Vagina (tissue), 2 donors: Measurements from ENCODE around the gene COPG1. TPM values are rescaled to one million over a fixed set of nuclear protein-coding genes. Genes with fewer than 3 reads are reported as not detected.

ENCODE experiments used
- DNase-seq, 2 donors: peaks; one replicate each; pipeline ENCODE4 v3.0.0-alpha.2; 2017; ENCODE audit errors: extremely low spot score in 2 of 2
- H3K27ac ChIP-seq: fragments of 200-600 bp; sonication (generic); one replicate; pipeline ENCODE4 v1.5.1; 2019
- H3K27me3 ChIP-seq: fragments of 200-600 bp; sonication (generic); one replicate; pipeline ENCODE4 v1.5.1; 2019
- H3K36me3 ChIP-seq, 2 donors: fragments of 200-600 bp; sonication (generic); one replicate each; pipeline ENCODE4 v1.5.1; 2017 to 2019
- H3K4me1 ChIP-seq: fragments of 200-600 bp; sonication (generic); one replicate; pipeline ENCODE4 v1.5.1; 2019
- H3K4me3 ChIP-seq, 2 donors: fragments of 200-600 bp; sonication (generic); 1 replicate in 1 of 2; 2 replicates in 1 of 2; pipeline ENCODE4 v1.5.1; 2016 to 2019
- H3K9me3 ChIP-seq: fragments of 200-600 bp; sonication (generic); one replicate; pipeline ENCODE4 v1.5.1; 2019
- CTCF ChIP-seq, 3 experiments: fragments of 450-650 bp in 2 of 3; fragments of 200-600 bp in 1 of 3; sonication (generic) in 1 of 3; IDR thresholded peaks; one replicate each; pipeline ENCODE4 v1.5.1; 2017 to 2019; ENCODE audit warnings: antibody characterized with exemption in 3 of 3, mild to moderate bottlenecking in 2 of 3, moderate library complexity in 2 of 3
- POLR2A ChIP-seq, 2 donors: fragments of 450-650 bp; IDR thresholded peaks; one replicate each; pipeline ENCODE4 v1.6.1; 2017; ENCODE audit warnings: antibody characterized with exemption in 2 of 2, mild to moderate bottlenecking in 2 of 2, moderate library complexity in 2 of 2
- POLR2AphosphoS5 ChIP-seq, 2 donors: sonication (generic); formaldehyde crosslinking; IDR thresholded peaks; one replicate each; pipeline ENCODE4 v1.9.0; 2017; ENCODE audit warnings: antibody characterized with exemption in 2 of 2, mild to moderate bottlenecking in 2 of 2, low read depth in 1 of 2; ENCODE audit not compliant: insufficient read depth in 1 of 2
- intact Hi-C: fragments of 100-400 bp; cut with DNase I; formaldehyde crosslinking; loops from one replicate; pipeline ENCODE4 v1.15.1; 2023
- total RNA-seq: library from RNA; depleted of rRNA; stranded (reverse); fragments of >200 nt; gene quantifications from one replicate; pipeline ENCODE4 v1.2.3, GENCODE V29; 2016

COPG1 gene
- total RNA-seq, 1 donor from 2014 or later, result 76.4 TPM

DNA sequence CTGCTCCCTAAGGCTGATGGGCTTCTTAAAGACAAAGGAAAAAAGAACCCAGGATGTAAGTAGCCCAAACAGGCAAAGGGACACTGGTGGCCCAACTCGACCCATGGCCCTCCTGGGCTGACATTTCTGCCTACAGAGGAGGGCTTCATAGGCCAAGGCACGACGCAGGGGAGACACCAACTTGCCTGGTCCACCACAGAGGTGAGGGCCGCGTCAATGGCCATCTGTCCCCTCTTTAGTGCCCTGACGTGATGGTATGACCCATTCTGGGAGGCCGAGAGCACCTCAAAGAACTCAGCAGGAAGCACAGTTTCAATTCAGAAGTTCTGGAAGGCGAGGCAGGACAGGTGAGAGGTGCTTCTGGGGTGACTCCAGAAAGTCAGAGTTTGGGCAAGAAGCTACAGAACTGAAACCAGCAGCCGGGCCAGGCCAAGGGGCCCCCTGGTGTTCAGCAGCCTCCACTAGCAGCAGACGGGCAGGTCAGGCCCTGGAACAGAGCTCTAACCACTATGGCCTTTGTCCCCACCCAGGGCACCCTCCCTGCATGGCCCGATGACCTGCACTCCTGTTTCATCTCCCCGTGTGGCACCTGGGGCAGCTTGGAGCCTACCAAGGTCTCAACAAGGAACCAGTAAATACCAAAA is 74.4 kb downstream of the COPG1 start:
- DNase-seq, result no peak
- Histone ChIP-seq H3K9me3 (no peaks in the 10 kb centered on the region), H3K27ac (no peak overlapping the region), H3K27me3 (no peaks in the 10 kb centered on the region), H3K4me1 (no peaks in the 10 kb centered on the region), H3K4me3 (no peak overlapping the region), H3K36me3 (peaks cover 0 to 3% of the 10 kb centered on the region in 2 donors)
- intact Hi-C loops, result loop anchor here (5.0 kb wide), 1 partner anchor 1036 kb away; no protein-coding TSS in a partner anchor
- TF ChIP-seq CTCF (IDR thresholded peaks at IDR 0.05) (no peak), POLR2A (IDR thresholded peaks at IDR 0.05) (no peak), POLR2AphosphoS5 (IDR thresholded peaks at IDR 0.05; ENCODE audit: insufficient read depth in 1 of 2, low read depth in 1 of 2) (no peak)

- no peak overlapping the region for H3K27ac ChIP-seq
- no peaks in the 10 kb centered on the region for H3K4me1 ChIP-seq
Observed at GRCh38 chr3:129324855-129325254, 75.4 kb downstream of the COPG1 start.

GRCh38 chr3:129325383-129325782 is 76.0 kb downstream of the COPG1 start:
- H3K4me3 ChIP-seq, result no peak overlapping the region
- intact Hi-C loops, result no loop called here
- no peaks in the 10 kb centered on the region for H3K4me1 ChIP-seq
- H3K27me3 ChIP-seq, result no peaks in the 10 kb centered on the region
- no peaks in the 10 kb centered on the region for H3K9me3 ChIP-seq
- no peaks in the 10 kb centered on the region for H3K36me3 ChIP-seq
- no peak overlapping the region for H3K27ac ChIP-seq
- no peak for DNase-seq
- TF ChIP-seq POLR2AphosphoS5 (IDR thresholded peaks at IDR 0.05; ENCODE audit: insufficient read depth in 1 of 2, low read depth in 1 of 2), result no peak
- TF ChIP-seq CTCF (IDR thresholded peaks at IDR 0.05), result no peak
- TF ChIP-seq POLR2A (IDR thresholded peaks at IDR 0.05), result no peak

More at GRCh38 chr3:129324855-129325254, 75.4 kb downstream of the COPG1 start:
- DNase-seq, result no peak
- TF ChIP-seq POLR2AphosphoS5 (IDR thresholded peaks at IDR 0.05; ENCODE audit: insufficient read depth in 1 of 2, low read depth in 1 of 2), result no peak
- no peak for TF ChIP-seq POLR2A (IDR thresholded peaks at IDR 0.05)
- no peak for TF ChIP-seq CTCF (IDR thresholded peaks at IDR 0.05)
- H3K36me3 ChIP-seq, result no peaks in the 10 kb centered on the region
- no peaks in the 10 kb centered on the region for H3K27me3 ChIP-seq
- H3K4me3 ChIP-seq, result no peak overlapping the region
- intact Hi-C loops, result loop anchor here (5.0 kb wide), 1 partner anchor 1038 kb away; no protein-coding TSS in a partner anchor
- no peaks in the 10 kb centered on the region for H3K9me3 ChIP-seq

GRCh38 chr3:129326138-129326537 is 76.7 kb downstream of the COPG1 start:
- intact Hi-C loops, result no loop called here
- Histone ChIP-seq H3K4me3 (no peak overlapping the region), H3K36me3 (no peaks in the 10 kb centered on the region), H3K27me3 (no peaks in the 10 kb centered on the region), H3K27ac (no peak overlapping the region), H3K9me3 (no peaks in the 10 kb centered on the region), H3K4me1 (no peaks in the 10 kb centered on the region)
- DNase-seq, result no peak
- TF ChIP-seq POLR2AphosphoS5 (IDR thresholded peaks at IDR 0.05; ENCODE audit: insufficient read depth in 1 of 2, low read depth in 1 of 2) (no peak), POLR2A (IDR thresholded peaks at IDR 0.05) (no peak), CTCF (IDR thresholded peaks at IDR 0.05) (no peak)

GRCh38 chr3:129326595-129326994 is 77.2 kb downstream of the COPG1 start:
- no peak overlapping the region for H3K27ac ChIP-seq
- no peaks in the 10 kb centered on the region for H3K4me1 ChIP-seq
- no peak for DNase-seq
- H3K9me3 ChIP-seq, result no peaks in the 10 kb centered on the region
- H3K4me3 ChIP-seq, result no peak overlapping the region
- no peaks in the 10 kb centered on the region for H3K27me3 ChIP-seq
- intact Hi-C loops, result no loop called here
- H3K36me3 ChIP-seq, result no peaks in the 10 kb centered on the region
- TF ChIP-seq POLR2AphosphoS5 (IDR thresholded peaks at IDR 0.05; ENCODE audit: insufficient read depth in 1 of 2, low read depth in 1 of 2), result no peak
- no peak for TF ChIP-seq POLR2A (IDR thresholded peaks at IDR 0.05)
- no peak for TF ChIP-seq CTCF (IDR thresholded peaks at IDR 0.05)
